PC-3 (cell line): ENCODE measurements around the gene SPOUT1. TPM values are rescaled to one million over a fixed set of nuclear protein-coding genes. Genes with fewer than 3 reads are reported as not detected.

ENCODE experiments used
- ATAC-seq: fragments of 200-7000 bp; cut with Tn5 transposase; 2 replicates; pipeline ENCODE4 v1.9.1; 2020; ENCODE audit warnings: mild to moderate bottlenecking, moderate library complexity
- BruUV-seq: library from RNA; stranded (reverse); fragments of 400-500 nt; replicated peaks from 2 replicates; lab custom pipeline; 2021; lab: Mats Ljungman, UMichigan
- CTCF ChIA-PET: fragments of 300-600 bp; sonication (Branson Sonifier 250); formaldehyde crosslinking; loops from one replicate; lab custom pipeline; 2022; ENCODE audit warnings: antibody characterized with exemption; lab: Charles Lee
- POLR2A ChIA-PET: fragments of 300-600 bp; sonication (Branson Sonifier 250); formaldehyde crosslinking; loops from one replicate; lab custom pipeline; 2022; ENCODE audit warnings: antibody characterized with exemption; ENCODE audit not compliant: unreplicated experiment; lab: Charles Lee
- DNase-seq: peaks from one replicate; pipeline ENCODE4 v3.0.0-alpha.2; 2015
- H2AFZ ChIP-seq: fragments of 300-600 bp; sonication (generic); 2 replicates; pipeline ENCODE4 v1.6.0; 2016; ENCODE audit warnings: antibody characterized with exemption, low read length
- H3F3A ChIP-seq: fragments of 300-600 bp; sonication (generic); one replicate; pipeline ENCODE4 v1.6.0; 2017; ENCODE audit warnings: antibody characterized with exemption, low read length, control low read depth, mild to moderate bottlenecking; ENCODE audit not compliant: unreplicated experiment
- H3K27ac ChIP-seq: fragments of 300-600 bp; sonication (generic); 2 replicates; pipeline ENCODE4 v1.5.1; 2016; ENCODE audit warnings: mild to moderate bottlenecking, low read length
- H3K27me3 ChIP-seq: fragments of 300-600 bp; sonication (generic); 2 replicates; pipeline ENCODE4 v1.6.1; 2016; ENCODE audit warnings: low read length, mixed read lengths
- H3K36me3 ChIP-seq: fragments of 300-600 bp; sonication (generic); 2 replicates; pipeline ENCODE4 v1.6.1; 2016; ENCODE audit warnings: low read depth, mixed run types, low read length, mixed read lengths
- H3K4me1 ChIP-seq: fragments of 300-600 bp; sonication (generic); 2 replicates; pipeline ENCODE4 v1.5.1; 2016; ENCODE audit warnings: low read length; ENCODE audit not compliant: insufficient read depth
- H3K4me2 ChIP-seq: fragments of 300-600 bp; sonication (generic); 2 replicates; pipeline ENCODE4 v1.6.0; 2016; ENCODE audit warnings: low read length
- H3K4me3 ChIP-seq: fragments of 300-600 bp; sonication (generic); 2 replicates; pipeline ENCODE4 v1.5.1; 2016; ENCODE audit warnings: mild to moderate bottlenecking, low read length, mixed read lengths
- H3K79me2 ChIP-seq: fragments of 300-600 bp; sonication (generic); 2 replicates; pipeline ENCODE4 v1.6.1; 2017; ENCODE audit warnings: low read length, mixed read lengths
- H3K9ac ChIP-seq: fragments of 300-600 bp; sonication (generic); 2 replicates; pipeline ENCODE4 v1.6.0; 2016; ENCODE audit warnings: mild to moderate bottlenecking, low read length
- H3K9me2 ChIP-seq: fragments of 300-600 bp; sonication (generic); replicated peaks from 2 replicates; pipeline ENCODE4 v1.6.1; 2016; ENCODE audit warnings: mixed run types, low read length, mixed read lengths
- H3K9me3 ChIP-seq: fragments of 300-600 bp; sonication (generic); 2 replicates; pipeline ENCODE4 v1.6.1; 2016; ENCODE audit warnings: low read length, mixed read lengths
- H4K20me1 ChIP-seq: fragments of 300-600 bp; sonication (generic); 2 replicates; pipeline ENCODE4 v1.6.1; 2016; ENCODE audit warnings: low read length, mixed read lengths
- EZH2 ChIP-seq: fragments of 300-600 bp; sonication (generic); IDR thresholded peaks from one replicate; pipeline ENCODE4 v1.6.1; 2017; ENCODE audit warnings: antibody characterized with exemption, mild to moderate bottlenecking, low read length; ENCODE audit not compliant: unreplicated experiment
- EZH2phosphoT487 ChIP-seq: fragments of 300-600 bp; sonication (generic); IDR thresholded peaks from 2 replicates; pipeline ENCODE4 v1.6.1; 2018; ENCODE audit warnings: mild to moderate bottlenecking, antibody characterized with exemption, low read length, borderline replicate concordance
- intact Hi-C: fragments of 100-400 bp; cut with micrococcal nuclease; formaldehyde crosslinking; loops from 2 replicates; pipeline ENCODE4 v1.9.0; 2023
- total RNA-seq: library from RNA; depleted of rRNA; stranded (reverse); fragments of >200 nt; gene quantifications from 2 replicates; pipeline ENCODE4 v1.2.3, GENCODE V29; 2014
- TF ChIP-seq, protein P1 (sequence below): fragments of 300-600 bp; sonication (generic); conservative IDR thresholded peaks from 2 replicates; pipeline ENCODE4 v1.5.1; 2017; ENCODE audit warnings: antibody characterized with exemption, low read depth, mild to moderate bottlenecking, low read length

The SPOUT1 gene
- total RNA-seq, 1 experiment from 2014 or later, result 27.2 TPM

DNA sequence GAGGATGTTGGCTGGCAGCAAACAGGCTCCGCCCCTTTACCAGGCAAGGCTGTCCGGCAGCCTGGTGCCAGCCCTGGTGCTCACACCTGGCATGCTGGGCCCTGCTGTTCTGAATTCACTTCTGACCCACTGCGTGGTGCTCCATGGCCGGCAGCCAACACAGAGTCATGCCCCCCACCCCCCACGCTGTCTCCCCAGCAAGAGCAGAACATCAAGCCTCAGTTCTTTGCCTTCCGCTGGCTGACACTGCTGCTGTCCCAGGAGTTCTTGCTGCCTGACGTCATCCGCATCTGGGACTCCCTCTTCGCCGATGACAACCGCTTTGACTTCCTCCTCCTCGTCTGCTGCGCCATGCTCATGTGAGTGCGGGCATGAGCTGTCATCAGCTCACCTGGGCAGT lies 23.9 kb downstream of the SPOUT1 start:
- H3K27me3 ChIP-seq, result no peaks in the 10 kb centered on the region
- CTCF ChIA-PET, result no interaction called here
- no peaks in the 10 kb centered on the region; the same call in 1 of the 2 replicates for H3K36me3 ChIP-seq
- H3K27ac ChIP-seq, result no peak overlapping the region
- BruUV-seq, result no TSS peak
- no peak overlapping the region for H3K4me2 ChIP-seq
- TF ChIP-seq EZH2 (no peak), EZH2phosphoT487 (no peak)
- TF ChIP-seq, protein P1, sequence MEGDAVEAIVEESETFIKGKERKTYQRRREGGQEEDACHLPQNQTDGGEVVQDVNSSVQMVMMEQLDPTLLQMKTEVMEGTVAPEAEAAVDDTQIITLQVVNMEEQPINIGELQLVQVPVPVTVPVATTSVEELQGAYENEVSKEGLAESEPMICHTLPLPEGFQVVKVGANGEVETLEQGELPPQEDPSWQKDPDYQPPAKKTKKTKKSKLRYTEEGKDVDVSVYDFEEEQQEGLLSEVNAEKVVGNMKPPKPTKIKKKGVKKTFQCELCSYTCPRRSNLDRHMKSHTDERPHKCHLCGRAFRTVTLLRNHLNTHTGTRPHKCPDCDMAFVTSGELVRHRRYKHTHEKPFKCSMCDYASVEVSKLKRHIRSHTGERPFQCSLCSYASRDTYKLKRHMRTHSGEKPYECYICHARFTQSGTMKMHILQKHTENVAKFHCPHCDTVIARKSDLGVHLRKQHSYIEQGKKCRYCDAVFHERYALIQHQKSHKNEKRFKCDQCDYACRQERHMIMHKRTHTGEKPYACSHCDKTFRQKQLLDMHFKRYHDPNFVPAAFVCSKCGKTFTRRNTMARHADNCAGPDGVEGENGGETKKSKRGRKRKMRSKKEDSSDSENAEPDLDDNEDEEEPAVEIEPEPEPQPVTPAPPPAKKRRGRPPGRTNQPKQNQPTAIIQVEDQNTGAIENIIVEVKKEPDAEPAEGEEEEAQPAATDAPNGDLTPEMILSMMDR, result no peak
- H3F3A ChIP-seq, result no peaks in the 10 kb centered on the region
- no peak overlapping the region for H3K4me3 ChIP-seq
- H4K20me1 ChIP-seq, result no peaks in the 10 kb centered on the region
- H3K9ac ChIP-seq, result no peak overlapping the region
- H3K9me2 ChIP-seq, result no peaks in the 10 kb centered on the region
- H3K4me1 ChIP-seq, result no peaks in the 10 kb centered on the region
- H2AFZ ChIP-seq, result no peak overlapping the region
- ATAC-seq (no peak), DNase-seq (no peak)
- intact Hi-C loops, result no loop called here
- H3K9me3 ChIP-seq, result no peaks in the 10 kb centered on the region
- H3K79me2 ChIP-seq, result no peaks in the 10 kb centered on the region
- POLR2A ChIA-PET, result no interaction called here

GRCh38 chr9:128802482-128802881 lies 27.1 kb downstream of the SPOUT1 start:
- no peaks in the 10 kb centered on the region for H3K27me3 ChIP-seq
- H3K4me3 ChIP-seq, result no peak overlapping the region
- H3K36me3 ChIP-seq, result no peaks in the 10 kb centered on the region; the same call in 1 of the 2 replicates
- H4K20me1 ChIP-seq, result no peaks in the 10 kb centered on the region
- H3K79me2 ChIP-seq, result no peaks in the 10 kb centered on the region
- TF ChIP-seq, protein P1, result no peak
- no peak for TF ChIP-seq EZH2
- TF ChIP-seq EZH2phosphoT487, result no peak
- ChIA-PET CTCF (no interaction called here), POLR2A (no interaction called here)
- H3K9me2 ChIP-seq, result no peaks in the 10 kb centered on the region
- intact Hi-C loops, result no loop called here
- no peaks in the 10 kb centered on the region for H3F3A ChIP-seq
- H2AFZ ChIP-seq, result no peak overlapping the region
- no peak overlapping the region for H3K9ac ChIP-seq
- H3K4me1 ChIP-seq, result no peaks in the 10 kb centered on the region
- no peak overlapping the region for H3K27ac ChIP-seq
- no TSS peak for BruUV-seq
- no peaks in the 10 kb centered on the region for H3K9me3 ChIP-seq
- no peak overlapping the region for H3K4me2 ChIP-seq
- ATAC-seq (no peak), DNase-seq (no peak)

DNA sequence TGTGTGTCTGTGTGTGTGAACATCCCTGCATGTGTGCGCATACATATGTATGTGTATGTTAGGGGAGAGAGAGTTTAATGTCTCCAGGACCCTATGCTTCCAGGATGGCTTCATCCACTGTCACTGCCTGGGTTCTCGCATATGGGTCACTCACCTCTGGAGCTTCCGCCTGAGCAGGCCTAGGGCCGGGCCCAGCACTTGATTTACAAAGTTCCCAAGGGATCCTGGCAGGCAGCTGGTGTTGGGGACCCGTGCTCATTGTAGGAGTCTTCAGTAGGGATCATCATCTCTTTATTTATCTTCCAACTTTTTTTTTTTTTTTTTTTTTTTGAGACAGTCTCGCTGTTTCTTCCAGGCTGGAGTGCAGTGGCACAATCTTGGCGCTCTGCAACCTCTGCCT lies 29.5 kb downstream of the SPOUT1 start:
- TF ChIP-seq, protein P1, result no peak
- TF ChIP-seq EZH2phosphoT487 (no peak), EZH2 (no peak)
- H3K27me3 ChIP-seq, result no peaks in the 10 kb centered on the region
- H3K9me2 ChIP-seq, result no peaks in the 10 kb centered on the region
- no peak overlapping the region for H3K27ac ChIP-seq
- intact Hi-C loops, result no loop called here
- no peaks in the 10 kb centered on the region; the same call in 1 of the 2 replicates for H3K36me3 ChIP-seq
- no peaks in the 10 kb centered on the region for H3K4me1 ChIP-seq
- no peak for DNase-seq
- no peak overlapping the region for H3K4me2 ChIP-seq
- no TSS peak for BruUV-seq
- H2AFZ ChIP-seq, result no peak overlapping the region
- CTCF ChIA-PET, result no interaction called here
- POLR2A ChIA-PET, result interaction anchor here (0.7 kb wide), 1 partner anchor 331 kb away, joined by 3 read pairs; no protein-coding TSS in a partner anchor
- no peaks in the 10 kb centered on the region for H4K20me1 ChIP-seq
- no peak for ATAC-seq
- H3K9me3 ChIP-seq, result no peaks in the 10 kb centered on the region
- no peak overlapping the region for H3K4me3 ChIP-seq
- no peak overlapping the region for H3K9ac ChIP-seq
- no peaks in the 10 kb centered on the region for H3F3A ChIP-seq
- H3K79me2 ChIP-seq, result no peaks in the 10 kb centered on the region
